Stimulated activated CD4-positive, alpha-beta T cell treated with anti-CD3 and anti-CD28 coated beads, Interleukin-15, amount 100 ng/mL, for 48 hours (primary cell): ENCODE results near the gene BCL7C.
"Not testable (repeated sequence)": the region's sequence is repeated elsewhere in the genome, so short reads cannot be mapped to it uniquely, and the experiment has no call there.

Experiments
- DNase-seq, 2 donors: peaks; one replicate each; pipeline ENCODE4 v3.0.0-alpha.2; 2020; ENCODE audit warnings: low read depth in 2 of 2

Gene BCL7C

GRCh38 chr16:30866031-30866430, 27.8 kb downstream of the BCL7C start:
- DNase-seq = no peak

- DNase-seq = not testable (repeated sequence)
Measured at GRCh38 chr16:30863178-30863577, 30.7 kb downstream of the BCL7C start.

- not testable (repeated sequence) for DNase-seq
Measured at GRCh38 chr16:30860729-30861128, 33.1 kb downstream of the BCL7C start.

GRCh38 chr16:30858829-30859423, 35.0 kb downstream of the BCL7C start:
- no peak for DNase-seq

- no peak for DNase-seq
Measured at GRCh38 chr16:30858111-30858495, 35.8 kb downstream of the BCL7C start.

- no peak for DNase-seq
Measured at GRCh38 chr16:30853758-30854157, 40.1 kb downstream of the BCL7C start.

GRCh38 chr16:30850246-30850645, 43.6 kb downstream of the BCL7C start:
- DNase-seq = no peak

GRCh38 chr16:30846649-30847402, 47.1 kb downstream of the BCL7C start:
- DNase-seq = no peak

GRCh38 chr16:30844671-30845449, 49.0 kb downstream of the BCL7C start:
- peak; percentile 65 to 85 for DNase-seq

GRCh38 chr16:30844346-30844670, 49.6 kb downstream of the BCL7C start:
- no peak for DNase-seq

GRCh38 chr16:30843501-30843900, 50.4 kb downstream of the BCL7C start:
- no peak for DNase-seq

GRCh38 chr16:30842971-30843370, 50.9 kb downstream of the BCL7C start:
- no peak for DNase-seq

- DNase-seq = no peak
Measured at GRCh38 chr16:30841332-30841731, 52.5 kb downstream of the BCL7C start.

GRCh38 chr16:30840611-30841010, 53.3 kb downstream of the BCL7C start:
- no peak for DNase-seq

GRCh38 chr16:30839523-30840227, 54.2 kb downstream of the BCL7C start:
- DNase-seq = no peak

GRCh38 chr16:30838876-30839471, 54.9 kb downstream of the BCL7C start:
- DNase-seq = no peak

GRCh38 chr16:30837904-30838303, 56.0 kb downstream of the BCL7C start:
- DNase-seq = no peak
